Measurements from ENCODE around the gene GSX1. TPM values are rescaled to one million over a fixed set of nuclear protein-coding genes. Genes with fewer than 3 reads are reported as not detected.

GSX1 gene
- total and polyA plus RNA-seq, 2 experiments from 2014 or later = not detected

DNA sequence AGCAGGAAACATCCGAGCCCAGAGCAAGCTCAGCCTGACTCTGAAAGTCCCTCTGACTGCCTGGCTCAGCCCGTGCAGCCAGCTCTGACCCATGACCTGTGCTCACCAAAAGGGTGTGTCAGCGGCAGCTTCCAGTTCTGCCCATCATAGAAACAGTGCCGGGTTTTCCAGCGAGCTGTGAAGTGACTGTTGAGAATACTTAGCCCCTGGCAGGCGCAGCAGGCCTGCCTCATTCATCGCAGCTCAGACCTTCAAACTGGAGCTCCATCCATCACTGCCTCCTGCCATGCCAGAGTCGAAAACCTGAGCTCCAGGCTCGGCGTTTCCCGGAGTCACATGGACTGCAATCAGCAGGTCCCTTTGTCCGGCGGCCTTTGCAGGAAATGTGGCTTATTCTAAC is 16.3 kb upstream of the GSX1 start:
- Histone ChIP-seq H3K27me3 (peaks cover 38% of the 10 kb centered on the region), H3K27ac (no peak overlapping the region), H2AFZ (no peak overlapping the region), H3K9me3 (ENCODE audit: low read depth) (no peaks in the 10 kb centered on the region), H3K36me3 (replicated peaks; ENCODE audit: insufficient read depth, low read depth) (no peaks in the 10 kb centered on the region), H4K20me1 (ENCODE audit: insufficient read depth, poor library complexity, severe bottlenecking) (no peaks in the 10 kb centered on the region), H3K4me2 (no peak overlapping the region), H3K4me1 (ENCODE audit: insufficient read depth) (no peaks in the 10 kb centered on the region), H3K9me2 (replicated peaks; ENCODE audit: insufficient read depth) (no peaks in the 10 kb centered on the region), H3K79me2 (no peaks in the 10 kb centered on the region), H3K4me3 (no peak overlapping the region)
- DNase-seq (ENCODE audit: low spot score) = no peak
- no peak for TF ChIP-seq EZH2phosphoT487 (IDR thresholded peaks at IDR 0.05; ENCODE audit: low read depth, severe bottlenecking, unreplicated experiment)
- no peak for TF ChIP-seq EZH2 (IDR thresholded peaks at IDR 0.05; ENCODE audit: borderline replicate concordance)
- TF ChIP-seq, protein P1, sequence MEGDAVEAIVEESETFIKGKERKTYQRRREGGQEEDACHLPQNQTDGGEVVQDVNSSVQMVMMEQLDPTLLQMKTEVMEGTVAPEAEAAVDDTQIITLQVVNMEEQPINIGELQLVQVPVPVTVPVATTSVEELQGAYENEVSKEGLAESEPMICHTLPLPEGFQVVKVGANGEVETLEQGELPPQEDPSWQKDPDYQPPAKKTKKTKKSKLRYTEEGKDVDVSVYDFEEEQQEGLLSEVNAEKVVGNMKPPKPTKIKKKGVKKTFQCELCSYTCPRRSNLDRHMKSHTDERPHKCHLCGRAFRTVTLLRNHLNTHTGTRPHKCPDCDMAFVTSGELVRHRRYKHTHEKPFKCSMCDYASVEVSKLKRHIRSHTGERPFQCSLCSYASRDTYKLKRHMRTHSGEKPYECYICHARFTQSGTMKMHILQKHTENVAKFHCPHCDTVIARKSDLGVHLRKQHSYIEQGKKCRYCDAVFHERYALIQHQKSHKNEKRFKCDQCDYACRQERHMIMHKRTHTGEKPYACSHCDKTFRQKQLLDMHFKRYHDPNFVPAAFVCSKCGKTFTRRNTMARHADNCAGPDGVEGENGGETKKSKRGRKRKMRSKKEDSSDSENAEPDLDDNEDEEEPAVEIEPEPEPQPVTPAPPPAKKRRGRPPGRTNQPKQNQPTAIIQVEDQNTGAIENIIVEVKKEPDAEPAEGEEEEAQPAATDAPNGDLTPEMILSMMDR (IDR thresholded peaks at IDR 0.05; ENCODE audit: poor library complexity) = no peak
- WGBS (ENCODE audit: low lambda C conversion rate, missing lambda C conversion rate) = 48% methylated on average over 13 of the region's 13 CpGs

DNA sequence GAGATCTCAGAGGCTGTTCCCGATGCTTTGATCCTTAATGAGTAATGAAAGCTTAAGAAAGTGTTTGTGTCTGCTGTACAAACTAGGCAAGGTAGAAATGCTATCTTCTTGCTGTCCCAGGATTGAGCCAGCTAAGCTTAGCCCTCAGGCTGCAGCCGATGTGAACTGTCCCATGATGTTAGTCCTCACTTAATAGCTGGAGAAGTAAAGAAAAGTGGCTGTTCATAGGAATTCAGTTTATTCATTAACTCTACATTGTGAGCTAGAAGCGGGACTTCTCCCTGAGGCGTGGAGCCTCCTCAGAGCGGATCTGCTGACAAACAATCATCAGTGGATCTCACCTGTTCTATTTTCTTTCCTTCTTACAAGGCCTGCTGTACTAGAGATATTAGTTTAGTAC is 10.1 kb upstream of the GSX1 start:
- H3K36me3 ChIP-seq (replicated peaks; ENCODE audit: insufficient read depth, low read depth) = no peaks in the 10 kb centered on the region
- no peaks in the 10 kb centered on the region for H3K9me3 ChIP-seq (ENCODE audit: low read depth)
- WGBS (ENCODE audit: low lambda C conversion rate, missing lambda C conversion rate) = 53% methylated on average over 5 of the region's 5 CpGs
- no peak overlapping the region for H2AFZ ChIP-seq
- H4K20me1 ChIP-seq (ENCODE audit: insufficient read depth, poor library complexity, severe bottlenecking) = no peaks in the 10 kb centered on the region
- DNase-seq (ENCODE audit: low spot score) = no peak
- TF ChIP-seq EZH2phosphoT487 (IDR thresholded peaks at IDR 0.05; ENCODE audit: low read depth, severe bottlenecking, unreplicated experiment) (no peak), EZH2 (IDR thresholded peaks at IDR 0.05; ENCODE audit: borderline replicate concordance) (no peak)
- TF ChIP-seq, protein P1 (IDR thresholded peaks at IDR 0.05; ENCODE audit: poor library complexity) = no peak
- no peak overlapping the region for H3K4me3 ChIP-seq
- no peaks in the 10 kb centered on the region for H3K79me2 ChIP-seq
- no peaks in the 10 kb centered on the region for H3K9me2 ChIP-seq (replicated peaks; ENCODE audit: insufficient read depth)
- H3K4me2 ChIP-seq = no peak overlapping the region
- peaks cover 62% of the 10 kb centered on the region for H3K27me3 ChIP-seq
- H3K4me1 ChIP-seq (ENCODE audit: insufficient read depth) = no peaks in the 10 kb centered on the region
- no peak overlapping the region for H3K27ac ChIP-seq

DNA sequence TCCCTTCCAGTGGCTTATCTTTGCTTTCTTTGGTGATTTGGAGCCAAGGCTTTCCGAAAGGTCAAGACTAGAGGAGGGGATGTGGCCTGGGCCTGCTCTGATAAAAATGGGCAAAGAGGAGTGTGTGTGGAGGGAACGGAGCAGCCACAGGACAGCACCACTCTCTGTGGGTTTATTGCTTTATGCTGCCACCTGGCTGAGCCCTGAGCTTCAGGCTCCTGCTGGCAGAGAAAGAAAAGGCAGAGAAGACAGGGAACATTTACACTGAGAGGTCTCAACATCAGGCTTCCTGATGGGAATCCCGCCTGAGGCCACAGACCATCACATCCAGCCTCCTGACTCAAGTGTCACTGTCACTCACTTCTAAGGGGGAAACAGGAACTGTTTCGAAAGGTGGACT is 9.2 kb upstream of the GSX1 start:
- 42% methylated on average over 4 of the region's 4 CpGs for WGBS (ENCODE audit: low lambda C conversion rate, missing lambda C conversion rate)
- Histone ChIP-seq H2AFZ (no peak overlapping the region), H3K4me1 (ENCODE audit: insufficient read depth) (no peaks in the 10 kb centered on the region), H3K4me3 (no peak overlapping the region), H3K27me3 (peaks cover 67% of the 10 kb centered on the region), H3K4me2 (no peak overlapping the region), H3K27ac (no peak overlapping the region), H3K9me3 (ENCODE audit: low read depth) (no peaks in the 10 kb centered on the region), H3K9me2 (replicated peaks; ENCODE audit: insufficient read depth) (no peaks in the 10 kb centered on the region), H3K36me3 (replicated peaks; ENCODE audit: insufficient read depth, low read depth) (no peaks in the 10 kb centered on the region), H4K20me1 (ENCODE audit: insufficient read depth, poor library complexity, severe bottlenecking) (no peaks in the 10 kb centered on the region), H3K79me2 (no peaks in the 10 kb centered on the region)
- TF ChIP-seq, protein P1 (IDR thresholded peaks at IDR 0.05; ENCODE audit: poor library complexity) = peak; percentile 44
- no peak for TF ChIP-seq EZH2phosphoT487 (IDR thresholded peaks at IDR 0.05; ENCODE audit: low read depth, severe bottlenecking, unreplicated experiment)
- DNase-seq (ENCODE audit: low spot score) = peak; percentile 37

DNA sequence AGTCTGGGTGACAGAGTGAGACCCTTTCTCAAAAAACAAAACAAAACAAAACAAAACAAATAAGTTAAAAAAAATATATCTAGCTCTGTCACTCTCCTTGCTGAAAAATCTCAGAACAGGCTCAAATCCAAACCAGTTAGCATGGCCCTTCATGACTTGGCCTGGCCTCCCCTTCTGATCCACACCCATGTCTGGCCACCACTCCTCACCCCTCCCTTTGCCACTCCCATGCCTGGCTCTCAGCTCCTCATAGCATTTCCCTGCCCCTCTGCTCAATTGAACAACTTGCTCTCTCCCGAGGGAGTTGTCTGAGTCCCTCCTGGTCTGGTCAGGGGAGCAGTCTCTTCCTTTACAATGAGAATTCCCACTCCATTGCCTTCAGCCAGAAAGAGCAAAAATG is 4.0 kb upstream of the GSX1 start:
- H3K4me1 ChIP-seq (ENCODE audit: insufficient read depth) = peaks cover 6% of the 10 kb centered on the region
- H3K79me2 ChIP-seq = no peaks in the 10 kb centered on the region
- TF ChIP-seq EZH2phosphoT487 (IDR thresholded peaks at IDR 0.05; ENCODE audit: low read depth, severe bottlenecking, unreplicated experiment) (no peak), EZH2 (IDR thresholded peaks at IDR 0.05; ENCODE audit: borderline replicate concordance) (no peak)
- TF ChIP-seq, protein P1 (IDR thresholded peaks at IDR 0.05; ENCODE audit: poor library complexity) = no peak
- peaks cover 82% of the 10 kb centered on the region for H3K27me3 ChIP-seq
- no peak overlapping the region for H2AFZ ChIP-seq
- no peaks in the 10 kb centered on the region for H4K20me1 ChIP-seq (ENCODE audit: insufficient read depth, poor library complexity, severe bottlenecking)
- H3K4me2 ChIP-seq = no peak overlapping the region
- no peak overlapping the region for H3K27ac ChIP-seq
- DNase-seq (ENCODE audit: low spot score) = no peak
- 60% methylated on average over 1 of the region's 1 CpG for WGBS (ENCODE audit: low lambda C conversion rate, missing lambda C conversion rate)
- no peak overlapping the region for H3K4me3 ChIP-seq
- H3K9me3 ChIP-seq (ENCODE audit: low read depth) = no peaks in the 10 kb centered on the region
- no peaks in the 10 kb centered on the region for H3K36me3 ChIP-seq (replicated peaks; ENCODE audit: insufficient read depth, low read depth)
- no peaks in the 10 kb centered on the region for H3K9me2 ChIP-seq (replicated peaks; ENCODE audit: insufficient read depth)

All from hepatocyte (in vitro differentiated cells).